GM18520 (cell line): ENCODE measurements around the gene ACTL7B.
"Not testable (repeated sequence)": the region's sequence is repeated elsewhere in the genome, so short reads cannot be mapped to it uniquely, and the experiment has no call there.

Experiments used
- ATAC-seq: cut with Tn5 transposase; IDR thresholded peaks from one replicate; pipeline ENCODE4 v1.9.1; 2021; ENCODE audit not compliant: unreplicated experiment

Gene ACTL7B

GRCh38 chr9:108874058-108874788, 18.4 kb upstream of the ACTL7B start:
- peak; percentile 78 for ATAC-seq

- ATAC-seq, result no peak
Observed at GRCh38 chr9:108869092-108869725, 13.4 kb upstream of the ACTL7B start.

- no peak for ATAC-seq
Observed at GRCh38 chr9:108867829-108868228, 12.0 kb upstream of the ACTL7B start.

- ATAC-seq, result no peak
Observed at GRCh38 chr9:108867116-108867515, 11.3 kb upstream of the ACTL7B start.

- ATAC-seq, result no peak
Observed at GRCh38 chr9:108866001-108866420, 10.2 kb upstream of the ACTL7B start.

- no peak for ATAC-seq
Observed at GRCh38 chr9:108865037-108865436, 9.3 kb upstream of the ACTL7B start.

GRCh38 chr9:108864446-108864845, 8.7 kb upstream of the ACTL7B start:
- ATAC-seq, result no peak

GRCh38 chr9:108863891-108864290, 8.1 kb upstream of the ACTL7B start:
- ATAC-seq, result no peak

GRCh38 chr9:108861997-108862396, 6.2 kb upstream of the ACTL7B start, which contains the start of gene ACTL7A:
Gene ACTL7A (plus strand): TSS chr9:108862266. CDS start chr9:108862323, 57 bp downstream.
- ATAC-seq, result no peak

- no peak for ATAC-seq
Observed at GRCh38 chr9:108861464-108861863, 5.7 kb upstream of the ACTL7B start.

GRCh38 chr9:108860764-108861163, 5.0 kb upstream of the ACTL7B start:
- no peak for ATAC-seq

- no peak for ATAC-seq
Observed at GRCh38 chr9:108860354-108860753, 4.6 kb upstream of the ACTL7B start.

- ATAC-seq, result peak; percentile 95
Observed at GRCh38 chr9:108859459-108860114, 3.8 kb upstream of the ACTL7B start.

- no peak for ATAC-seq
Observed at GRCh38 chr9:108857572-108857971, 1.8 kb upstream of the ACTL7B start.

GRCh38 chr9:108855529-108855886, 278 bp downstream of the ACTL7B start:
- ATAC-seq, result no peak

- no peak for ATAC-seq
Observed at GRCh38 chr9:108854641-108855528, 901 bp downstream of the ACTL7B start.

GRCh38 chr9:108854094-108854493, 1.7 kb downstream of the ACTL7B start:
- no peak for ATAC-seq

- no peak for ATAC-seq
Observed at GRCh38 chr9:108852079-108852478, 3.7 kb downstream of the ACTL7B start.

- no peak for ATAC-seq
Observed at GRCh38 chr9:108851138-108851537, 4.6 kb downstream of the ACTL7B start.

- ATAC-seq, result no peak
Observed at GRCh38 chr9:108850293-108850897, 5.4 kb downstream of the ACTL7B start.

- not testable (repeated sequence) for ATAC-seq
Observed at GRCh38 chr9:108848296-108848695, 7.5 kb downstream of the ACTL7B start.
